ENCODE results near the gene QPCT.

- TF ChIP-seq POLR2A (IDR thresholded peaks at IDR 0.05): no peak
- TF ChIP-seq CTCF (IDR thresholded peaks at IDR 0.05): no peak
Measured at GRCh38 chr2:37326866-37327634, 17.4 kb upstream of the QPCT start.

Data from heart left ventricle (tissue), 13 donors.